CD4-positive, alpha-beta T cell treated with Interleukin-10 for 1 hour (primary cell): ENCODE results near the gene NYAP2.

Experiments
- DNase-seq: peaks from one replicate; pipeline ENCODE4 v3.0.0-alpha.2; 2020

The NYAP2 gene

DNA sequence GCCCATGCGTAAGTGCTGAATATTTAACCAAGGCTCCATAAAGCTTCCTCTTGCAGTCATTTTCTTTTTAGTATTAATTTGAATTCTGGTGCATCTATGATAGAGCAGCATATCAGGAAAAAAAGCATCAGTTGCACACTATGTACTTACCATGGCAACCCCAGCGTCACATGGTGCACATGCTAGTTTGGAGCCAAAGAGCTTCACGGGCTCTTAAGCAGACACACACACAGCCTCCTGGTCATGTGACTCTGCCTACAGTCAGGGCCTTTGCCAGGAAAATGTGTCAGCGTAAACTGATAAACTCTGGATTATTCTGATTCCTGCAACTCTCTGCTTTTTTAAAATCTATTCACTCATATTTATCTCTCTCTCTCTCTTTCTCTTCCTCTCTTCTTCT is 30.2 kb downstream of the NYAP2 start:
- no peak for DNase-seq

DNA sequence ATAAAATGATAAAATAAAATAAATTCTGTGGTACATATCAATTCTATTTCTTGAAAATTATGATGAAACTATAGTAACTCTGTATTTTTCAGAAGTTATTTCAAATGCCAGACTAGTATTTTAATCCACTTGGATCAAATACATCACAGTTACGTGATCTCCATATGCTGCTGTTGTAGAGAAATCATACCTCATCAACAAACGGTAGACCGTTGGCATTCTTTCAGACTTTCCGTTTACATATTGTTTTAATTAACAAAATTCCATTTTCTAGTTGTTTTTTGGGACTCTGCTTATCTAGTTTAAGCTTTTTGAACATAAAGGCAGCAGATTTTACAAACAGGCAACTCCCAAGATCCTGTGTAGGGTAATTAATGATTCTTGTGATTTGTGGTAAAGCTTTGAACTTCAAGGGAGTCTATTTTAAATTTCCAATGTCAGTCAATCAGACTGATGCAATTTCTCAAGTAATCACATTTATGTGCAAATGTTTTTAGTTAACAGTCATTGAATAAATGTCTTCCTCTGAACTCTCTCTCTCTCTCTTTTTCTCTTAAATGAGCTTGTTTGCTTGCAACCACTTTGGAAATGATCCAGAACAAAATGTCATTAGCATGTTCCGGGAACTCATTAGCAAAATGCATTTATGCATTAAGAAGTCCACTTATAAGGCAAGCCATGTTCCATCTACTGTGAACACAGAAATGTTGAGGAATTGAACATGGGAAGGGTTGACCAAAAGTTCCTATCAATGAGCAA is 31.8 kb downstream of the NYAP2 start:
- DNase-seq, result no peak

DNA sequence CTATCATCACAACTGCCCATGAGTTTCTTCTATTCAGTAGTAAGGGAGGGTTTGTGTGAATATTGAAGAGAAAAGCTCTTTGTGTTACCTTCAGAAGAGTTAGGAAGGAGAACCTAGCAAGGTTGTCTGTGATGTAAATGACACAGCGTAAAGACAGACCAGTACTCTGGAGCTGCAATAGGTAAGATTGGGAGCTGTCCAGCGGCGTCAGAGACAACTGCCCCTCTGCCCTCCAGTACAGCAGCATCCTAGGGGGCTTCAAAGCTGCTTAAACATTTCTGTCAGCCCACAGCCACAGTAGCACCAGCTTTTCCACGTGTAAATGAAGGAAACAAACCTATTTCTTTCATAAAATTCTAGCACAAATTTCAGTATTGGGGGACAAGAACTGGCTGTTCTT is 34.5 kb downstream of the NYAP2 start:
- no peak for DNase-seq

DNA sequence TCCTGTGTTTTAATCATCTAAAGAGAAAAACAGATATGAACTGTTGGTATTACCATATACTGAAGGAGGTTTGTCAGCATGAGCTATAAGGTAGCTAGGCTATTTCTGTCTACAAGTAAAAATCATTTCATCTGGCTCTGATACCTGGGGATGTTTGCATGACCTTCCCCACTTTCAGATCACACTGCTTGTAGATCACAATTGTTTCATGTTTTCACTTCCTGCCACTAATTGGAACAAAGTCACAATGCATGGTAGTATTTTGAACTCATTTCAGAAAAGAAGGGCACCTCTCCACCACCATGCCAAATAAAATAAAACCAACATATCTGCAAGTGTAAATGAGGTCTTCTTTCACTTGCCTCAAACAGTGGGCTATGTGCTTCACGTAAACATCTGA is 37.8 kb downstream of the NYAP2 start:
- DNase-seq, result no peak

DNA sequence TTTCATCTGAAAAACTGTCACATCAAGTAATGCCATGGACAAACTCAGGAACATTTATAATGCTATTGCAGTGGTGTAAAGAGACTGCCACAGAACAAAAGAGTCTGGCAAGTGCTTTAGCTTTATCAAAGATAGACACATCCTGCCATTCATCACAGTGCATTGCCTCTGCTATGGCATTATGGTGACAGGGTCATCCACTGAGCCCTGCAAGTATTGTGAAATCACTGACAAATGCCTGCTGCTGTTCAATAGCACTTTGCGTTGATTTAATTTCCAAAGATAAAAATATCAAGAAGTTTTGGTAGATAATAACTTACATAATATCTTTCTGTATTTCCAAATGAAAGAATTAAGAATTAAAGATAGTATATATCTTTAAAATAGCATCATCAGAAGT is 38.7 kb downstream of the NYAP2 start:
- no peak for DNase-seq

DNA sequence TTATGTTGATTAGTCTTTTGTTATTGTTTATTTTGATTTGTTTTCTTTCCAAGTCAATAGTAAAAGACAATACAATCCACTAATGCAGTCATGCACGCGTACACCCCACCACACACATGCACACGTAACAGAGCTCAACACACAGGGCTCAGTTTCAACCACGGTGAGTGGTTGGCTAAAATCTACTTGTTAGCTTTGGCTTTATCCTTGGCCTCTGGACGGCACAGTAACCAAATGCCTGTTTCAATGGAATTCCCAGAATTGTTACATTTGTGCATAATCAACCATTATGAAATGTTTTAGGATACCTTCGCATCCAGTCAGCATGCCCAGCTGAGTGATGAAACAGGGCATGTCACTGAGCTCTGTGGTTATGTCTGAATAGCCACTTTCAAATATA is 53.2 kb downstream of the NYAP2 start:
- DNase-seq, result no peak

DNA sequence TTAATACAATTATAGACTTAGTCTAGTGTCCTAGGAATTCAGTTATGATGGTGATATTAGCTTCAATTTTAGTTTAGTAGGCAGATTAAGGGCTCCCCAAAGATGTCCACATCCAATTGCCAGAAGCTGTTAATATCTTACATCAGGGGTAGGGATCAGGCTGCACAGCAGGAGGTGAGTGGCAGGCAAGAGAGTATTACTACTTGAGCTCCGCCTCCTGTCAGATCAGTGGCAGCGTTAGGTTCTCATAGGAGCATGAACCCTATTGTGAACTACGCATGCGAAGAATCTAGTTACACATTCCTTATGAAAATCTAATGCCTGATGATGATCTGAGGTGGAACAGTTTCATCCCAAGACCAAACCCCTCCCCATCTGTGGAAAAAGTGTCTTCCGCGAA is 54.9 kb downstream of the NYAP2 start:
- DNase-seq, result no peak

DNA sequence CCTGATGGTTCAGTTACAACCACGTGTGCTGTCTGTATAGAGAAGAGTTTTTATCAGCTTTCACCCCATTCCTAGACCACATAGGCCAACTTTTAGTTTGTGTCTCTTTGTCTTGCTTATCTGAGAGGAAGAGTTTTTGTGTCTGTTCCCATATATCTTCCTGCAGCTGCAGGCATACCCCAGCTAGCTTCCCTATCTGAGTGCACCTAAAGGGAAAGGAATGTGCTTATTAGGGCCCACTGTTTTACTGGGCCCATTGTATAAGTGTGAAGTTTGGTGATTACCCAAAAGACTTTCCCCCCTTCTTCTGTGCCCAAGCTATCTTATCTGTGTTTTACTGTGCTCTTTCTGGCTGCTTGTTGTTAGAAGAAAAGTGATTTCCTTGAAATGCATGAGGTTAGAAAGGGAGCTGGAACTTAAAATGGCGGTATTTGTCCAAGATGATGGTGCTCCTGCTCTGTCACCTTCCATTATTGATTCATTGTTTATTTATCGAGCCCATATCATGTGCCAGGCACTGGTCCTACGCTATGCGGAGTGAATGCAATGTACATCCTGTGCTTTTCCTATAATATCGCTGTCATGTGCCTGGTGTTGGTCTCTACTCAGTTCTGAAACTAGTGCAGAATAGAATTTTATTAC is 57.2 kb downstream of the NYAP2 start:
- no peak for DNase-seq

DNA sequence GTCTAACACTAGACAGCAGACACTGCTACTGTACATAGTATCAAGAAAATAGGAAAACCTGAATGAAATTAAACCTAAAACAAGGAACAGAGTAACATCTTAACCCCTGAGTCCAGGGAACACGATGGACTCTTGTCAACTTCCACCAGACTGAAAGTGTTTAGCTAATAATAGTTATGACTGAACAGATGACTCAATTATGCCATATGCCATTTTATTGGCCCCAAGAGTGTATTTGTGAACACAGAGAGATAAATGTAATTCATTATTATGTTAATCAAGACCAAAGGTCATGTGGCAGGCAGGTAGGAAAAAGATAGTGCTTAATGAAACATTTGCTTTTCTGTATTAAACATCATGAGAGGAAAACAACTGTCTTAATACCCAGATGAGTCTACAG is 58.0 kb downstream of the NYAP2 start:
- DNase-seq, result no peak

DNA sequence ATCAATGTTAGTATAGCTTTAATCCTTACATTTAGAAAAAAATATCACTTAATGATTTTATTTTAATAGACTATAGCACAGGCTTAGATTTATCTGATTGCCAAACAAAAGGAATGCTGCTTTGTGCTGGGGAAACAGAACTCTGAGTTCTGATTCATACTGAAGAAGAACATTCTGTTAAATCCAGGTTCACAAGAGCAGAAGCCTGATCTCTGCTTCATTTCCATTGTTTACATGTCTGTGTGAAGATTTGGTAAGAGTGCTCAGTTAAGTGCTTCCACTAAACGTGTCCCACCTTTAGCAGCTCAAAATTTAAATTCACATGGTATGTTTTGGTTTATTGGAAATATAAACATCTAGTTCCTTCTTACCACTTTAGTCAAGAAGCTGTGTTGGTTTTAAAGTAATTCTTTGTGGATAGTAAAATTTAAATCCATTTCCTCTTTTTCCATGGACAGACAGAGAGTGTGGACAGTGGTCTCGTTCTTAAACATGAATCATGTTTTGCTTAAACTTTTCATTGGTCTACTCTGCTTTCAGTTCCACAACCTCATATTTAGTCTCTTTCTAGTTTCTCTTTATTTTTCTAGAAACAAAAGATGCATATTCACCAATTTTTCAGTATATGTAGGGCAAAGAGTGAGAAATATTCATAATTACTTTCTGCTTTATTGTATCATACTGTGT is 59.1 kb downstream of the NYAP2 start:
- no peak for DNase-seq

DNA sequence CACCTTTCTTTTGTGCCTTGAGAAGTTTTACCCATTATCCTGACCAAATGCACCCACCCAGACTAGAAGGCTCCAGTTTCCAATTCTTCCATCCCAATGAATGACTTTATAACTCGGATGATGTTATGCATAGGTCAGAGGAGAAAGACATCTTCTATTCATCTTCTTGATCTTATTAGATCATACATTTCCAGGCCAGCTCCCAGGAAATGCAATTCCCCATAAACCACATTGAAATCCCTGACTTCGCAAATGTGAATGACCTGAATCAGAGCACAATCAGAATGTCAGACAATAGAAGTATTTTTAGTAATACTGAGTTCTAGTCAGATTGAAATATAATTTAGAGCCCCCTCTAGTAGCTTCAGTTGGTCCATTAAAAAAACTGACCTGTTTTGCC is 62.9 kb downstream of the NYAP2 start:
- DNase-seq, result no peak

DNA sequence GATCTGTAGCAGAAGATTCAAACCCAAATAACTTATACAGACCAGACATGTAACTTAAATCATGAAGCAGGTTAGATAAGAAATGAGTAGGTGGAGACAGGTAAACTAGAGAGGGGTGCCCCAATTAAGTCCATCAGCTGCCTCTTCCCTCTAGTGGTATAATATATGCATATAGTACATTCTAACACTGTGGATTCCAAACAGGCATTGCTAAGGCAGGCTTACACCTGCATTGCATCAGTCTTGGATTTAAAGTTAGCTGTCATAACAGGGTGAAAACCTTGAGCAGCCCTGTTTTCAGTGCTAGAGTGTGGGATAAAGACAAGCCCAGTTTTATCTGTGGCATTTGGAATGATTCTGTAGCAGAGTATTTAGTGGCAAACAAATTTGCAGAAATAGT is 63.4 kb downstream of the NYAP2 start:
- no peak for DNase-seq

DNA sequence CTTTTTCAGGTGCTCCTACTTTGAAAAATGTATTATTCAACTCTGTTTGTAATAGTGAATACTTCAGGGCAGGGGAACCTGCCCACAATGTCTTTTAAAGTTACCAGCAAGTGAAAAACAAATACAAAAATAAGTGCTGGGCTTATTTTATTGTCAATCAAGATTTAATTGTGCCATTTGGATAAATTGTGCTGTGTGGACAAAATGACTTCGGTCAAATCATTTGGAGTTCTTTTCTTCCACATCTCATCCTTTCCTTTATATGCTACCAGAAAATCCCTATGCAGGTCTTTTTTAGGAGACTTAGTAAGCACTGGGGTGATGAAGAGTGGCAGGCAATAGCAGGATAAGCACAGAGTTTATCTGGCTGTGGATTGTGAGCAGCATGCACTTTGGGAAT is 63.9 kb downstream of the NYAP2 start:
- no peak for DNase-seq

DNA sequence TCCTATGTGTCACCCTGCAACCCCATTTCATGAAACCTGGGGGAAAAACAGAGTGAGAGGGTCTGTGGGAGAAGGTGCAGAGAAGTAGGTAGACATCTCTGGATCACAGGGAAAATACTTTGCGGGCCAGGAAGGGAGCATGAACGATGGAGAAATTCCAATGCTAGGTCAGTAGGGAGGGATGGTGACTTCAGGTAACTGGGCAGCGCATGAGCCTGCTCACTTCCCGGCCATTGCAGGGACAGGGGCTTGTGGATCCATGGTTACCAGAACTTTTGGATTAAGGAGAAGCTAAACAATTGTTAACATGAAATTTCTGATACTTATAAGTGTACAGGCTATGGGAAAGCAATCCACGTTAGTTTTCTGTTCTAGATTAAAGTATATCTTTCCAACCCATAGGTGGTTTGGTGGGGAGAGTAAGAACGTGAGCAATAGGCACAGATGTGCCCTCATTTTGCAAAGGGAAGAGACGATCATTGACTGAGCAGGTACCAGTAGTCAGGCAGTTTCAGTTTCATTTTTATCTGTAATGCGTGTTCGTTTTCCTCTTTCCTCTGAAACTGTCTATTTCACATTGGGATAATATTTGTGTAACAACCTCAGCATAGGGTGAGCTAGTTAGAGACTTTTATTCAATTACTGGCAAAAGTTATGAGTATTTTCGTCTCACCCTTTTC is 65.0 kb downstream of the NYAP2 start:
- peak; percentile 47 for DNase-seq

DNA sequence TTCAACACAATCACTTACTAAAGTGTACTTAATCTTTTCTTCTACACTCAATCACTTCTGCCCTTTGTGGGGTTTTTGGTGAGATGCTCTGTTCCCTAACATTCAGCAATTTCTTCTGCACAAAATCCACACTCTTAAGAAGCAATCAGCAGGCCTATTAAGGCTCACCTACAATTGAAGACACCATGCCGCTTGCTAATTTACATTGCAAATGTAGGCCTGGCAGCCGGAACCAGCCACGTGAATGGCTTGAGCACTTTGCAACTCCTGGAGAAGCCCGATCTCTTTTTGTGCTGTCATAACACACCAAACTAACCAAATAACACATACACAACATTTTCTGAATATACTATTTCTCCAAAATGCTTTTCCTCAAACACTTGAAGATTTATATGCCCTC is 66.3 kb downstream of the NYAP2 start:
- DNase-seq, result no peak

DNA sequence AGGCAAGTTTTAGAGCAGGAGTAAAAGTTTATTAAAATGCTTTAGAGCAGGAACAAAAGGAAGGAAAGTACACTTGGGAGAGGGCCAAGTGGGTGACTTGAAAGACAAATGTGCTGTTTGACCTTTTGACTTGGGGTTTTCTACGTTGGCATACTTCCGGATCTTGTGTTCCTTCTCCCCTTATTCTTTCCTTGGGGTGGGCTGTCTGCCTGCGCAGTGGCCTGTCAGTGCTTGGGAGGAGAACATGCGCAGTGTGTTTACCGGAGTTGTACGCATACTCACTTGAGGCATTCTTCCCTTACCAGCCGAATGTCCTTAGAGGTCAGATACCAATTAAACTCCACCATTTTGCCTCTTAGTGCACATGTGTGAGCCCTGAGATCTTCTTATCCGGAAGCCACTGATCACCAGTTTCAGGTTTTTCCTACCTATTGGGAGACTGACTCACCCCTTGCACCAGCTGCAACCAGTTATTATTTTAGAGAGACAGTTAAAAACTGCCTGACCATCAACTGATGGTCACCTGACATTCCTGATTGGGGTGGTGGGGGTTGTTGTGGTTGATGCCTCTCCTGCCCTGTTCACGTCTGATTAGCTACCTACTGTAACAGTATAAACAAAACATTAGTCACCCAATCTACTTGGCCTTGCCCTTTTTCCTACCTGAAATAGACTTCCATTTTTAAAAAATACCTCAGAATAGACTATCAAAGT is 67.5 kb downstream of the NYAP2 start:
- no peak for DNase-seq

DNA sequence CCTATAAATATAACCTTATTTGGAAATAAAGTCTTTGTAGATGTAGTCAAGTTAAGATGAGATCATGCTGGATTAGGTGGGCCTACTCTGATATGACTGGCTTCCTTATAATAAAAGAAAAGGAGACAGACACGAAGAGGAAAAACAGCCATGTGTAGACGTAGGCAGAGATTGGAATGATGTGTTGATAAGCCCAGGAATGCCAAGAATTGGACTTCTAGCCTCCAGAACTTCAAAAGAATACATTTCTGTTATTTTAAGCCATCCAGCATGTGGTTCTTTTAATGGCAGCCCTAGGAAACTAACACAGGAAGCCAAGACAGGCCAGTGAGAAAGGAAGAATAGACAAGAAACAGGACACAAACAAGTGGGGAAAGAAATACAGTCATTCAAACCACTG is 68.6 kb downstream of the NYAP2 start:
- DNase-seq, result no peak

DNA sequence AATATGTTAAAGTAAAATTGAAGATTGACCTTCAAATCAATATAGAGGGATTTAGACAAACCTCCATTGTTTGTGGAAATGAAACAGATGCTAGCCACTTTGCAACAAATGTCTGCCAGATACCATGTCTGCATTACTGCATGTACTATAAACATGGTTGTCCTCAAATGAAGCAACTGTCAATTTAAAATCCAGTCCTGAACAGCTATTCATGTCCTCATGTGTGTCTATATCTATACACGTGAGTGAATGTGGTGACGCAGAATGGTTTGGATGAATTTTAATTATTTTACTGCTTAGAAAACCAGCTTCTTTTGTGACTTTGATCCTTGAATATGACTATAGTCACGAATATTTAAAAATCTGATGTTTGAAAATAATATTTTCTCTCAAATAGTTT is 71.5 kb downstream of the NYAP2 start:
- DNase-seq, result no peak

DNA sequence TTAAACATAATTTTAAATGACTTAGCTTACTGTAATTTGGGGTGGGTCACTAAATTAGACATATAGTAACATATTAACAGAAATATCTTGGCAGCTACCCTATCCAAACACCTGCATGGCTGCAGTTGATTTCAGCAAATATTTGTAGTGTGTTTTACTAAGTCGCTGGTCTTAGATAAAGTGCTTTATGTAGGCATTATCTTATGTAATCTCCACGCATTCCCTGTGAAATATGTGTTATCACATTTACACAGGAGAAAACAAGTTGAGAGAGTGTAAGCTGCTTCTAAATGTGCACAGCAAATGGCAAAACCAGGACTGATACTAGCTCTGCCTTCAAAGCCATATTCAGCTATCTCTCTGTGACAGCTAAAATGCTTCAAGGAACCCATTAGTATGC is 72.0 kb downstream of the NYAP2 start:
- DNase-seq, result no peak

DNA sequence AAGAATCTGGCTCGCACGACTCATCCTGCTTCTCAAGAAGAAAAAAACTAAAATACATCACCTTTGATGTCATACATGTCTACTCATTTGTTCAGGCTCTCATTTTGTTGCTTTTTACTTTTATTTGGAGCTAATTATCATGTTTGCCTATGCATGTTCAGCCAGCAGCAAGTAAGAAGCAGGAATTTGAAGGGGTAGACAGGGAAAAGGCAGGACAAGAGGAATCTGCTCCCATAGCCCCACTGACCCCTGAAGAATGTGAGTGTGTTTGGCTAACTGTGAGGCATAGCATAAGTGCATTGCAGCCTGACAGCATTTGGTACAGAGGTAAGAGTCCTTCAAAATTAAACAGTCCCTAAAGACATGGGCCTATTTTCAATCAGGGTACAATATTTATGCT is 72.7 kb downstream of the NYAP2 start:
- no peak for DNase-seq

DNA sequence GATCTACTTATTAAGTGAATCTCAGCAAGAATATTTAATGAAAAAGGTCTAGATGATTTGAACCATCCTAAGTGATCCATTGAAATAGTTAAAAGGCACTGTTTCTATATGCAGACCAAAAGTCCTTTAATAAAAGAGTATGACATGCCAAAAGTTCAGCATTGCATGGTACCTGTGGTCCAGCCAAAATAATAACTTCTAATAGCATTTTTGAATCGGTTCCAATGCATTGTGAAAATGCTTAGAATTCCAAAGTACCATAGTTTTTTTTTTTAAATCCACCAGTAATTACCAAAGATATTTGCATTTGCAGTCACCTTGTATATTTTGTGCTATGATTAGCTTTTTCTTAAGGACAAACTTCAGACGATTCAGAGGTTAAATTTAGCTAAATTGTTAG is 79.9 kb downstream of the NYAP2 start:
- DNase-seq, result no peak

DNA sequence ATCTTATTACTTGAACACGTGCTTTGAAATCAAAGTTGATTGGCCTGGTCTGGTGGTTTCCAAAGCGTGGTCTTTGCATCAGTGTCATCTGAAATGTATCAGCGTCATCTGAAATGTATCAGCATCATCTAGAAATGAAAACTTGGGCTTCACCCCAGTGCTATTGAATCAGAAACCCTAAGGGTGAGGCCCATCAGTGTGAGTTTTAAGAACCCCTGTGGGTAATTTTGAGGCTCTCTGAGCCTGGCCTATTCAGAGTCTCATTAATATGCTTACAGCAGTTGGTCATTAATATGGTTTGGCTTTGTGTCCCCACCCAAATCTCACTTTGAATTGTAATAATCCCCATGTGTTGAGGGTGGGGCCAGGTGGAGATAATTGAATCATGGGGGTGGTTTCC is 85.2 kb downstream of the NYAP2 start:
- DNase-seq, result no peak

DNA sequence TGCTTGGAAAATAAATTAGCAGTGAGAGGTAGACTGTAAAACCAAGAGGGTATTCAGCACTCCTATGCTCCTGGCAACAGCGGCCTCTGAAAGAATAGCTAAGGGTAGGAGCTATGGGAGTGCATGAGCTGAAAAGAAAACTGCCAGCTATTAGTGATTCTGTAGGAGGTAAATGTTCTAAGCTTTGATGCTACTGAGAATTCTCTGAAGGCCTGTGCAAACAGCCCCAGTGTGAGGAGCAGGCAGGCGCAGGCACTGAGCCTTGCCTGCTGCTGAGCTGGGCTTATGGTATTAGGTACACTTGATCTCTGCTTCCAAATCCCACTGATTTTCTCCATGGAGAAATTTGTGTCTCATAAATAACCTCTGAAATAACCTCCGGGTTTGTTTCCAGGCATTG is 86.7 kb downstream of the NYAP2 start:
- DNase-seq, result no peak
